Fibroblast of peridontal ligament (primary cell): Measurements from ENCODE around the gene NMNAT2.
"Not testable (repeated sequence)": the region's sequence is repeated elsewhere in the genome, so short reads cannot be mapped to it uniquely, and the experiment has no call there.

ENCODE experiments used
- DNase-seq: peaks from one replicate; pipeline ENCODE4 v3.0.0-alpha.2; 2010; ENCODE audit errors: extremely low read depth

NMNAT2 gene

GRCh38 chr1:183285746-183286145, 132.4 kb downstream of the NMNAT2 start:
- DNase-seq = no peak

- no peak for DNase-seq
These were observed 132.9 kb downstream of the NMNAT2 start for GRCh38 chr1:183285256-183285655.

- no peak for DNase-seq
These were observed 134.1 kb downstream of the NMNAT2 start for GRCh38 chr1:183284086-183284485.

GRCh38 chr1:183283286-183283685, 134.9 kb downstream of the NMNAT2 start:
- no peak for DNase-seq

- no peak for DNase-seq
These were observed 135.9 kb downstream of the NMNAT2 start for GRCh38 chr1:183282101-183282855.

GRCh38 chr1:183281553-183282091, 136.6 kb downstream of the NMNAT2 start:
- peak; percentile 98 for DNase-seq

- DNase-seq = peak; percentile 88
These were observed 137.1 kb downstream of the NMNAT2 start for GRCh38 chr1:183281039-183281438.

- peak; percentile 93 for DNase-seq
These were observed 138.3 kb downstream of the NMNAT2 start for GRCh38 chr1:183279835-183280234.

- peak; percentile 59 for DNase-seq
These were observed 139.2 kb downstream of the NMNAT2 start for GRCh38 chr1:183278739-183279591.

- peak; percentile 60 for DNase-seq
These were observed 140.1 kb downstream of the NMNAT2 start for GRCh38 chr1:183277821-183278738.

- no peak for DNase-seq
These were observed 141.6 kb downstream of the NMNAT2 start for GRCh38 chr1:183276386-183277080.

GRCh38 chr1:183275322-183275721, 142.9 kb downstream of the NMNAT2 start:
- no peak for DNase-seq

GRCh38 chr1:183274836-183275235, 143.3 kb downstream of the NMNAT2 start:
- DNase-seq = no peak

GRCh38 chr1:183273984-183274383, 144.2 kb downstream of the NMNAT2 start:
- DNase-seq = not testable (repeated sequence)

- DNase-seq = peak; percentile 44
These were observed 144.9 kb downstream of the NMNAT2 start for GRCh38 chr1:183273300-183273699.

- peak; percentile 92 for DNase-seq
These were observed 145.8 kb downstream of the NMNAT2 start for GRCh38 chr1:183272390-183272848.

- DNase-seq = peak; percentile 98
These were observed 147.5 kb downstream of the NMNAT2 start for GRCh38 chr1:183270541-183271141.

GRCh38 chr1:183267646-183268431, 150.3 kb downstream of the NMNAT2 start:
- peak; percentile 96 for DNase-seq

GRCh38 chr1:183263886-183264602, 154.1 kb downstream of the NMNAT2 start:
- no peak for DNase-seq
